Measurements from ENCODE around the gene LRRC3C.

DNA sequence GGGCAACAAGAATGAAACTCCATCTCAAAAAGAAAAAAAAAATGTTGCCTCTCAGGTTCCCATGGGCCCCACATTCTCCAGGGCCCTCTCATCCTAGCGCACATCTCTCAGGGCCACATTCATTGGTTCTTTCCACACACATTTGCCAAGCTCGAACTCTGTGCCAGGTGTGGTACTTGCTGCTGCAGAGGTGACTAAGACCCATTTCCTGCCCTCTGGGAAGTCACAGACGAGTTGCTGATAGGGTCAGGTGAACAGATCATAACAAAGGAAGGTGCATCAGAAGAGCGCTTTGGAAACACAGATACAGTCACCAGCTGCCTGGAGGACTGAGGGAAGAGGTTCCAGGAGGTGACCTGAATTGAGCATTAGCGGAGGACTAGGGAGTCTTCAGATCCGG lies 36.3 kb downstream of the LRRC3C start:
- TF ChIP-seq, protein P1, sequence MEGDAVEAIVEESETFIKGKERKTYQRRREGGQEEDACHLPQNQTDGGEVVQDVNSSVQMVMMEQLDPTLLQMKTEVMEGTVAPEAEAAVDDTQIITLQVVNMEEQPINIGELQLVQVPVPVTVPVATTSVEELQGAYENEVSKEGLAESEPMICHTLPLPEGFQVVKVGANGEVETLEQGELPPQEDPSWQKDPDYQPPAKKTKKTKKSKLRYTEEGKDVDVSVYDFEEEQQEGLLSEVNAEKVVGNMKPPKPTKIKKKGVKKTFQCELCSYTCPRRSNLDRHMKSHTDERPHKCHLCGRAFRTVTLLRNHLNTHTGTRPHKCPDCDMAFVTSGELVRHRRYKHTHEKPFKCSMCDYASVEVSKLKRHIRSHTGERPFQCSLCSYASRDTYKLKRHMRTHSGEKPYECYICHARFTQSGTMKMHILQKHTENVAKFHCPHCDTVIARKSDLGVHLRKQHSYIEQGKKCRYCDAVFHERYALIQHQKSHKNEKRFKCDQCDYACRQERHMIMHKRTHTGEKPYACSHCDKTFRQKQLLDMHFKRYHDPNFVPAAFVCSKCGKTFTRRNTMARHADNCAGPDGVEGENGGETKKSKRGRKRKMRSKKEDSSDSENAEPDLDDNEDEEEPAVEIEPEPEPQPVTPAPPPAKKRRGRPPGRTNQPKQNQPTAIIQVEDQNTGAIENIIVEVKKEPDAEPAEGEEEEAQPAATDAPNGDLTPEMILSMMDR (IDR thresholded peaks at IDR 0.05), result no peak
- no peak for TF ChIP-seq POLR2A (IDR thresholded peaks at IDR 0.05)

Measured in adrenal gland (tissue), 5 donors.